HUES6 (cell line): ENCODE measurements around the gene PODXL.

Experiments
- H3K27ac ChIP-seq: 2 replicates; pipeline ENCODE4 v1.7.0; 2013; ENCODE audit warnings: low read depth, mild to moderate bottlenecking, low read length, inconsistent platforms
- H3K27me3 ChIP-seq: 2 replicates; pipeline ENCODE4 v1.6.1; 2013; ENCODE audit warnings: low read length; ENCODE audit not compliant: control insufficient read depth, insufficient read depth
- H3K36me3 ChIP-seq: 2 replicates; pipeline ENCODE4 v1.6.1; 2013; ENCODE audit warnings: low read length; ENCODE audit not compliant: control insufficient read depth, insufficient read depth
- H3K4me1 ChIP-seq: 2 replicates; pipeline ENCODE4 v1.6.1; 2013; ENCODE audit warnings: low read length; ENCODE audit not compliant: control insufficient read depth, insufficient read depth
- H3K4me3 ChIP-seq: 2 replicates; pipeline ENCODE4 v1.5.1; 2013; ENCODE audit warnings: low read depth, low read length
- H3K9ac ChIP-seq: one replicate; pipeline ENCODE4 v1.6.1; 2013; ENCODE audit warnings: mild to moderate bottlenecking, low read length
- H3K9me3 ChIP-seq: 2 replicates; pipeline ENCODE4 v1.6.1; 2013; ENCODE audit warnings: low read depth, low read length; ENCODE audit not compliant: control insufficient read depth, insufficient read depth

The PODXL gene

DNA sequence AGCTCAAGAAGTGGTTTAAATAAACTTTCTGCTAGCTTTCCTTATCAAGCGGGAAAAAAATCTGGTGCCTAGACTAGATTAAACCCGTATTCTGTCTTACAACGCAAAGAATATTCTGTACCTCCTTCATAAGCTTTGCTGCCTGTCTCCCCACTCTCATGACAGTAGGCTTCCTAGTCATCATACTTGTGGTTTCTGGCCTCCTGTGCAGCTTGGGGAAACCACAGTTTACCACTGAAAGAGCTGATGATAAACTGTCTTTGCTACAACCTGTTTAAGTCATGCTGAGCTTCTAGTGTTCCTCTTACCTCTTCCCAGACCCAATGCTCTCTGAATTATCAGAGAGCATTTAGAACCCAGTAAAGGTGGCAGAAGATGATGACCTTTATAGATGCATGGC is 55.0 kb downstream of the PODXL start:
- no peak overlapping the region for H3K27ac ChIP-seq
- H3K36me3 ChIP-seq: peaks cover 95% of the 10 kb centered on the region
- no peak overlapping the region for H3K4me3 ChIP-seq
- H3K4me1 ChIP-seq: peaks cover 4% of the 10 kb centered on the region; the same call in 1 of the 2 replicates
- H3K9ac ChIP-seq: no peak overlapping the region
- no peaks in the 10 kb centered on the region for H3K27me3 ChIP-seq
- no peaks in the 10 kb centered on the region for H3K9me3 ChIP-seq

DNA sequence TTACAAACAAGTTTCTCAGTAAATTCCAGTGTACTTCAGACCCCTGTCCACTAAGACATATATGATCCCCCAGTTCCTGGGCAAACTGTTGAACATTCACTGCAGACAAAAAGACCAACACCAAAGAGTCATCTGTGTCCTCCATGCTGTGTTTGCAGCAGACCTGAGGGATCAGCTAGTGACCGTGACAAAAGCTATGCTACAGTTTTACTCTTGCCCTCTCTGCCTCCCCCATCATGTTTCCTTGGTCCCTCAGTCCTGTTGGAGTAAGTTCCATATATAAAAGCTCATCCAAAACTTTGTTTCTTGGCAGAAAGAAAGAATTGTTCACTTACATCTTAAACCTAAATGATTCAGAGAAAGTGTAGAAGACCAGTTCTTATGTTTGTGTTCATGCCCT is 56.1 kb downstream of the PODXL start:
- Histone ChIP-seq H3K9ac (no peak overlapping the region), H3K27me3 (no peaks in the 10 kb centered on the region), H3K9me3 (no peaks in the 10 kb centered on the region), H3K27ac (no peak overlapping the region), H3K36me3 (peaks cover 85% of the 10 kb centered on the region), H3K4me1 (peaks cover 4% of the 10 kb centered on the region; the same call in 1 of the 2 replicates), H3K4me3 (no peak overlapping the region)

DNA sequence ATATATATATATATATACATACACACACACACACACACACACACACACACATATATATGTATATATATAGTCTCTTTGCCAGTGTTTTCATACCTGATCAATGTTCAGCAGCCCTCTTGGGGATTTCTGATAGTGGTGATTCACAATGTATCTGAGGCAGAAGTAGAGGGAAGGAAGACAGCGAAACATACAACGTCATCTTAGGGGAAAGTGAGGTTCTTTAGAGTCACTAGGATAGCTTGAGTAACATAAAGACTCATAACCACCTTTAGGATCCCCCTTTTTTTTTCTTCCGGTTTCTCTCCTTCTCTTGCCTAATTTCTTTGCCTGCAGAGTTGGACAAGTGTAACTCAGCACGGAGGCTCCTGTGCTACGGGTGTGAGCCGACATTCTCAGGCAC is 56.6 kb downstream of the PODXL start:
- H3K4me1 ChIP-seq: peaks cover 4% of the 10 kb centered on the region; the same call in 1 of the 2 replicates
- H3K36me3 ChIP-seq: peaks cover 79% of the 10 kb centered on the region
- no peak overlapping the region for H3K4me3 ChIP-seq
- no peaks in the 10 kb centered on the region for H3K9me3 ChIP-seq
- H3K9ac ChIP-seq: no peak overlapping the region
- no peak overlapping the region for H3K27ac ChIP-seq
- H3K27me3 ChIP-seq: no peaks in the 10 kb centered on the region

DNA sequence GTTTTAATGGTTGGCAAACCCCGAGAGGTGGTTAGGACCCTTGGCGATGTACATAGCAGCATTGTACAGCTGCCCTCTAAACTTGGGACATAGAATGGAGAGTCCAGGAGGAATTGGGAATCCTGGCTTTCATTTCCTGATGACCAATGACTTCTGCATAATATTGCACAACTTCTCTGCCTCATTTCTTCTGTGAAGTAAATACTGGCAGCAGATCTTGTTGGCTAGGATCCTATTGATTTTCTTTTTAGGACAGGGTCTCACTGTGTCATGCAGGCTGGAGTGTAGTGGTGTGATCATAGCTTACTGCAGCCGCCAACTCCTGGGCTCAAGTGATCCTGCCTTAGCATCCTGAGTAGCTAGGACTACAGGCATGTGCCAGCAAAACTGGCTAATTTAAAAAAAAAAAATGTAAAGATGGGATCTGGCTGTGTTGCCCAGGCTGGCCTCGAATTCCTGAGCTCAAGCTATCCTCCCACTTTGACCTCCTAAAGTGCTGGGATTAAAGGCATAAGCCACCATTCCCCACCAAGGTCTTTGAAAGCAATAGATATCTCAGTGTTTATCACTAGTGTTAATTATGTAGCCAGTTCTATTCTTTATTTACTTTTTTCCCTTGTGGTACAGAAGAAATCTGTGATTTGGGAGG is 58.1 kb downstream of the PODXL start:
- H3K4me3 ChIP-seq: no peak overlapping the region
- no peaks in the 10 kb centered on the region for H3K27me3 ChIP-seq
- peaks cover 65% of the 10 kb centered on the region for H3K36me3 ChIP-seq
- no peaks in the 10 kb centered on the region for H3K9me3 ChIP-seq
- H3K9ac ChIP-seq: no peak overlapping the region
- H3K27ac ChIP-seq: no peak overlapping the region
- H3K4me1 ChIP-seq: peaks cover 4% of the 10 kb centered on the region; the same call in 1 of the 2 replicates

DNA sequence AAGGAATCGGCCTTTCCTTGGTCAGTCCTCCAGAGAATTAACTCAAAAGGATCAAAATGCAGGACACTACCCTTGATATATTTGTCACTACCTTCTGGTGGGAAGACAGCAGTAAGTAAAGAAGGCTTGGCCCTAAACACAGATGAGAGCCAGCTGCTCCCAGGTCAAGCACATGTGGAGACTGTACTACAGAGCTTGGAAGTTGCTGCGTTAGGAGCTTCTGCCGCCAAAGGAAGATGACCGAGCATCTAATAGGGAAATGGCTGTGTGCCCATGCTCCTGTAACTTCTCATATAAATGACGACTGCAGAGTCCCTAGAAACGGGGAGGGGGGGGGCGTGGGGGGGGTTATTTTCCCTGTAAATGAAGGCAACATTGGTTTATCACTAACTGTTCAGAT is 59.0 kb downstream of the PODXL start:
- peaks cover under 1% of the 10 kb centered on the region; the same call in 1 of the 2 replicates for H3K4me1 ChIP-seq
- no peaks in the 10 kb centered on the region for H3K27me3 ChIP-seq
- no peak overlapping the region for H3K9ac ChIP-seq
- H3K9me3 ChIP-seq: no peaks in the 10 kb centered on the region
- peaks cover 56% of the 10 kb centered on the region for H3K36me3 ChIP-seq
- no peak overlapping the region for H3K27ac ChIP-seq
- no peak overlapping the region for H3K4me3 ChIP-seq

DNA sequence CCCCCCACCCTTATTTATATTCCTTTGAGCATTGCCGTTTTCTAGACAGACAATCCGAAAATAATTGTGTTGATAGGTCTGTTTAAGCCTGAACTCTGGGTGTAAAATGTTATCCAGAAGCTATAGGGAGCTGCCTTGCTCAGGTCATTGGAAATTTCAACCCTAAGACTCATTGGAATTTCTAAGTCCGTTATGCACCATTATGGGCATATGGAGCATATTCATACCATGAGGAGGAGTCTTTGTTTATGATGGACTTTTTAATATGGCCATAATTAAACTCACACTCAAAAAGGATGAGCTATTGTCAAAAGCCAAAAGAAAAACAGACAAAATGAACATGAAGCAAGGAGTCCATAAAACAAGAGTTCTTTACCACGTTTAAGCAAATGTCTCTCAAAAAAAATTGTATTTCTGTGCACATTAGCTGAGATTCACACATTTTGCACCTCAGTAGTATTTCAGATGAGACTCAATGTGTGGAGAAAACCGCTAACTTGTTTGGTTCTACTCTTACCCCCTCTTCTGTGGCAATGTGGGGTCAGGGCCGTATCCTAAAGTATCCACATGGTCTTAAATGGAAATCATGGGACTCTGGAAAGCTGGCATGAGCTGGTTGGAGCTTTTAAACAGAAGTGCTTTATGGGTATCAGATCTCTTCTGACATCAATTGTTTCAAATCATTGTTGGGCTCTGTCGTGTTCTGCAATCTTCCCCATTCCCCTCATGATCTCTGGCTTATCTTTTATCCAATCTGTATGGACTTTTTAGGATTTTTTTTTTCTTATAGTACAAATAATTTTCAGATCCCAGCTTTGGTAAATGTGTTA is 60.5 kb downstream of the PODXL start:
- peaks cover 40% of the 10 kb centered on the region for H3K36me3 ChIP-seq
- H3K27ac ChIP-seq: no peak overlapping the region
- no peaks in the 10 kb centered on the region for H3K27me3 ChIP-seq

DNA sequence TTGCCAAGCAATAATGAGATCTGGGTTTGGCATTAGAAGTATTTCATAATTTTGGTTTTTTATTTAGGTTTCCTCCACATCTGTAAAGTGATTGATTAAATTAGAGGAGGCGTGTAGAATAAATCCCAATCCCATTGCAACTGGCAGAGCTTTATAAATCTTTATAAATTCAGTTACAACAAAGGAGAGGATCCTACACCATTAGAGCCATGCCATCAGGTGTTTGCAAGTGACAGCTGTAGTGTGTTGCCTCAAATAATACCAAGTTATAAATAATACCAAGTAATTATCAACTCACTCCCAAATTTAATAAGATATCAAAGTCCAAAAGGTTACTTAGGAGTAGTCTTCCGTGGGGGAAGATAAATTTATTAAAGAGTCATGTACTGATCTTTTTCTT is 62.2 kb downstream of the PODXL start:
- Histone ChIP-seq H3K9ac (no peak overlapping the region), H3K27ac (no peak overlapping the region), H3K27me3 (no peaks in the 10 kb centered on the region), H3K4me3 (no peak overlapping the region), H3K9me3 (no peaks in the 10 kb centered on the region), H3K36me3 (peaks cover 24% of the 10 kb centered on the region), H3K4me1 (no peaks in the 10 kb centered on the region)

More for the DNA sequence above, 60.5 kb downstream of the PODXL start:
- no peaks in the 10 kb centered on the region for H3K4me1 ChIP-seq
- H3K4me3 ChIP-seq: no peak overlapping the region
- no peak overlapping the region for H3K9ac ChIP-seq
- H3K9me3 ChIP-seq: no peaks in the 10 kb centered on the region

DNA sequence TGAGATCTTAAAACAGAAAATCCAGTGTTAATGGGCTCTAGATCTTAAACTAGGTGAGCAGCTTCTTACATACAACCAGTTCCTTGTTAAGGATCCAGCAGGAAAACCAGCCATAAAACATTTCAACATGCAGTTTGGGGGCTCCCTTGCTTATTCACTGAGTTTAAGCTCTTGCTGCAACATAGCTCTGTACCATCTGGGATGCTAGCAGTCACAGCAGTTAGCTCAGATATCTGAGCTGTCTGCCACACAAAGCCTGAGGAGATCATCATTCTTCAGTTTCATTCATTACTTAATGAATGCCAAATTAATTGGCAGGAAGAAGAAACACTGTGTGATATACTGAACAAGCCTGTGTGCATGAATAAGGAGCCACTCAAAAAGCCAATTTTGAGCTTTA is 62.8 kb downstream of the PODXL start:
- H3K27ac ChIP-seq: no peak overlapping the region
- no peaks in the 10 kb centered on the region for H3K4me1 ChIP-seq
- H3K4me3 ChIP-seq: no peak overlapping the region
- peaks cover 18% of the 10 kb centered on the region for H3K36me3 ChIP-seq
- no peak overlapping the region for H3K9ac ChIP-seq
- no peaks in the 10 kb centered on the region for H3K9me3 ChIP-seq
- H3K27me3 ChIP-seq: no peaks in the 10 kb centered on the region

DNA sequence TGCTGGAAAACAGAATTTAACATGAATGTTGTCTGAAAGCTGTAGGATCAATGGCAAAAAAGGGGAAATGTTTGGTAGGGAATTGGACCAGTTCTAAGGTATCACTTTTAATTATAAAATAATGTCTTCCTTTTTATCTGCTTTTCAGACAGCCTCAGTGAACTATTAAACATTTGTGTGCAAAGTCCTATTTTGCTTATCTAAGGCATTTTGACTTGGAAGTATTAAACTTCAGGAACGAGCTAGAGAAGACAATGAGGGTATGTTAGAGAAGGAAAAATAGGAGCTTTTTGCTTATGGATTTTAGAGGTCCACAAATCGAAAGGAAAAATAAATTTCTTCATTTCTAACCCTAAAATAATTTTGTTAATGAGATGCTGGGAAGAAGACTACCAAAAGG is 63.3 kb downstream of the PODXL start:
- Histone ChIP-seq H3K4me1 (no peaks in the 10 kb centered on the region), H3K27ac (no peak overlapping the region), H3K9ac (no peak overlapping the region)

DNA sequence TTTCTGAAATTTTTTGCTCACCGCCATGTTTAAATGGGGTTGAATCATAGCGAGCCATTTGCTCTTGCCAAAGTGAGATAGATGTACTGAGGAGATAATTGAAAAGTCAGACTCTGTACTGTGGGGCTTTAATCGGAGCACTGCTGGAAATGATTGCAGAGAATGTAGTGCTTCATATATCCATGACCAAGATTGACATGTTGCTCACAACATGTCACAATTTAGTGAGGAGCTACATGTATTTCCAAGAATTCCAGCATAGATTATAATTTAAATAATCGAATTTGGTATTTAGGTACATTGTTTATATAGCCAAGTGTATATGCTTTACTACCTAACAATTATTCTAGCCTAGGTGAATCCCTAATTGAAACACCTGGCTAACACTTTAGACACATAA is 66.5 kb downstream of the PODXL start:
- no peaks in the 10 kb centered on the region for H3K9me3 ChIP-seq
- no peak overlapping the region for H3K4me3 ChIP-seq
- H3K27ac ChIP-seq: no peak overlapping the region
- H3K36me3 ChIP-seq: no peaks in the 10 kb centered on the region
- H3K9ac ChIP-seq: no peak overlapping the region
- H3K4me1 ChIP-seq: no peaks in the 10 kb centered on the region
- H3K27me3 ChIP-seq: no peaks in the 10 kb centered on the region

More for the DNA sequence above, 63.3 kb downstream of the PODXL start:
- Histone ChIP-seq H3K4me3 (no peak overlapping the region), H3K9me3 (no peaks in the 10 kb centered on the region), H3K36me3 (peaks cover 13% of the 10 kb centered on the region), H3K27me3 (no peaks in the 10 kb centered on the region)

DNA sequence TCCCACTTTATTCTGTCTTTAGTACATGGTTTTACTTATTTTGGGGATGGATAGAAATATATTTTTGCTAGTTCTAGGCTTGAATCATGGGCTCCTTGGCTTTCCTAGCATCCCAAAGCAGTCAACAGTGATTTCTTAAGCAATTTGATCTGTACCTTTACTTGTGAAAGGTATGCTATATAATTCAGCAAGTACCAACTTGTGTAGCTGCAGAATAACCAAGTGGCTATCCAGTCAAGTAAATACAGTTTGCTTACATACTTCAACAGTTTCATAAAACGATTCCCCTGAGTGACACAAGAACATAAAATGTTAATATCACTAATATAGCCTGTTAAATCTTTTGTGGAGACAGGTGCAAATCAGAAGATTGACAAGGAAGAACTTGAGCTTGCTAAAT is 67.2 kb downstream of the PODXL start:
- Histone ChIP-seq H3K4me3 (no peak overlapping the region), H3K4me1 (no peaks in the 10 kb centered on the region), H3K36me3 (no peaks in the 10 kb centered on the region), H3K27ac (no peak overlapping the region), H3K27me3 (no peaks in the 10 kb centered on the region), H3K9ac (no peak overlapping the region), H3K9me3 (no peaks in the 10 kb centered on the region)
